MM.1S (cell line): ENCODE data around the gene TSHR.

ENCODE experiments used
- DNase-seq: peaks from one replicate; pipeline ENCODE4 v3.0.0-alpha.2; 2015
- H2AFZ ChIP-seq: fragments of 300-600 bp; sonication (generic); 2 replicates; pipeline ENCODE4 v1.6.0; 2016; ENCODE audit warnings: antibody characterized with exemption, low read length
- H3F3A ChIP-seq: fragments of 300-600 bp; sonication (generic); 2 replicates; pipeline ENCODE4 v1.6.1; 2016; ENCODE audit warnings: mild to moderate bottlenecking, antibody characterized with exemption, low read length, moderate library complexity, mixed read lengths; ENCODE audit not compliant: insufficient read depth
- H3K27ac ChIP-seq: fragments of 300-600 bp; sonication (generic); 2 replicates; pipeline ENCODE4 v1.5.1; 2016; ENCODE audit warnings: mild to moderate bottlenecking, low read length
- H3K27me3 ChIP-seq: fragments of 300-600 bp; sonication (generic); replicated peaks from 2 replicates; pipeline ENCODE4 v1.6.0; 2016; ENCODE audit warnings: low read length; ENCODE audit not compliant: insufficient read depth
- H3K36me3 ChIP-seq: fragments of 300-600 bp; sonication (generic); replicated peaks from 2 replicates; pipeline ENCODE4 v1.6.1; 2016; ENCODE audit warnings: mild to moderate bottlenecking, low read length, mixed read lengths; ENCODE audit not compliant: insufficient read depth
- H3K4me1 ChIP-seq: fragments of 300-600 bp; sonication (generic); 2 replicates; pipeline ENCODE4 v1.6.1; 2016; ENCODE audit warnings: low read length, mixed read lengths
- H3K4me2 ChIP-seq: fragments of 300-600 bp; sonication (generic); 2 replicates; pipeline ENCODE4 v1.6.0; 2016; ENCODE audit warnings: low read depth, low read length
- H3K4me3 ChIP-seq: fragments of 300-600 bp; sonication (generic); 2 replicates; pipeline ENCODE4 v1.5.1; 2016; ENCODE audit warnings: low read length, mixed read lengths
- H3K79me2 ChIP-seq: fragments of 300-600 bp; sonication (generic); 2 replicates; pipeline ENCODE4 v1.6.1; 2016; ENCODE audit warnings: mixed run types, low read length, mixed read lengths
- H3K9ac ChIP-seq: fragments of 300-600 bp; sonication (generic); 2 replicates; pipeline ENCODE4 v1.6.1; 2016; ENCODE audit warnings: low read length, mixed read lengths
- H3K9me2 ChIP-seq: fragments of 300-600 bp; sonication (generic); replicated peaks from 2 replicates; pipeline ENCODE4 v1.6.1; 2016; ENCODE audit warnings: mild to moderate bottlenecking, low read length, mixed read lengths; ENCODE audit not compliant: insufficient read depth
- H3K9me3 ChIP-seq: fragments of 300-600 bp; sonication (generic); replicated peaks from 2 replicates; pipeline ENCODE4 v1.6.1; 2016; ENCODE audit warnings: mild to moderate bottlenecking, low read length, mixed read lengths; ENCODE audit not compliant: insufficient read depth
- H4K20me1 ChIP-seq: fragments of 300-600 bp; sonication (generic); 2 replicates; pipeline ENCODE4 v1.6.1; 2016; ENCODE audit warnings: mild to moderate bottlenecking, low read length, moderate library complexity, mixed read lengths; ENCODE audit not compliant: insufficient read depth
- CTCF ChIP-seq: fragments of 300-600 bp; sonication (generic); IDR thresholded peaks from 2 replicates; pipeline ENCODE4 v1.5.1; 2016; ENCODE audit warnings: antibody characterized with exemption, low read length, mixed read lengths
- EZH2 ChIP-seq: fragments of 300-600 bp; sonication (generic); optimal IDR thresholded peaks from 2 replicates; pipeline ENCODE3; 2017; ENCODE audit warnings: low read depth, mild to moderate bottlenecking, antibody characterized with exemption, low read length, mixed read lengths
- EZH2phosphoT487 ChIP-seq: fragments of 300-600 bp; sonication (generic); IDR thresholded peaks from 2 replicates; pipeline ENCODE4 v1.6.1; 2018; ENCODE audit warnings: antibody characterized with exemption, low read length

Gene TSHR

DNA sequence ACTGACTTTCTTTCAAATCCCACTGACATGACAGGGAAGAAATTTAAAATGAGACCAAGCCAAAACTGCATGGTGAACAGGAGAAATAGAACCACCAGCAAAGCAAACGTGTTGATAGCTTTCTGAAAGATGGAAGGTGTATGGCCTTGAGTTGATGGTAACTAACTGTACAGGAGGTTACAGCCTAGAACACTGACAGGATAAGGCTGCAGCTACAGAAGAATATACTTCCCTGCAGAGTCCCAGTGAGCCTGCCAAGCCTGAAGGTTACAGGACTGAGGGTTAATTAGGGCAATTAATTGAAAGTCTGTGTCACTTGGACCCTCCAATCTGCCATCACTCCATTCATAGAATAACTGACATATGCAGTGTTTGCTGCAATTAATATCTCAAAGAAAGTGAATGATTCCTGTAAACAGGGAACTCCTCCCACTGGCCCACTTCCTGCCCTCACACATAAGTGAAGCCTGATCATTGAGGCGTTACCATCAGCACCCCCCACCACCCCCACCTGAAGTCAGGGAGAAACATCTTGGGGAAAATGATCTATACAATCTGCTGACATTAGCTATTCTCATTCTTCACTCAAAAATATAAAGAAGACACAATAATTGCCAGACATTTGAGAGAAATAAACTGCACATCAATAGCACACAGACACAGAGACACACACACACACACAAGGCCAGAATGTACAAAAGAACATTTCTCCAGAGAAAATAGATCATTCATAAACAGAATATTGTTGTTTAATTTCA, 191.9 kb downstream of the TSHR start:
- no peak for TF ChIP-seq EZH2phosphoT487
- no peak for TF ChIP-seq CTCF
- TF ChIP-seq EZH2, result no peak
- H3K9ac ChIP-seq, result no peak overlapping the region
- H3K27ac ChIP-seq, result no peak overlapping the region
- no peaks in the 10 kb centered on the region for H4K20me1 ChIP-seq
- no peaks in the 10 kb centered on the region for H3K36me3 ChIP-seq
- no peak overlapping the region for H2AFZ ChIP-seq
- H3K4me2 ChIP-seq, result no peak overlapping the region
- no peaks in the 10 kb centered on the region for H3K9me3 ChIP-seq
- no peak overlapping the region for H3K4me3 ChIP-seq
- no peaks in the 10 kb centered on the region for H3F3A ChIP-seq
- DNase-seq, result no peak
- no peaks in the 10 kb centered on the region for H3K79me2 ChIP-seq
- H3K4me1 ChIP-seq, result no peaks in the 10 kb centered on the region
- H3K27me3 ChIP-seq, result no peaks in the 10 kb centered on the region
- H3K9me2 ChIP-seq, result no peaks in the 10 kb centered on the region

DNA sequence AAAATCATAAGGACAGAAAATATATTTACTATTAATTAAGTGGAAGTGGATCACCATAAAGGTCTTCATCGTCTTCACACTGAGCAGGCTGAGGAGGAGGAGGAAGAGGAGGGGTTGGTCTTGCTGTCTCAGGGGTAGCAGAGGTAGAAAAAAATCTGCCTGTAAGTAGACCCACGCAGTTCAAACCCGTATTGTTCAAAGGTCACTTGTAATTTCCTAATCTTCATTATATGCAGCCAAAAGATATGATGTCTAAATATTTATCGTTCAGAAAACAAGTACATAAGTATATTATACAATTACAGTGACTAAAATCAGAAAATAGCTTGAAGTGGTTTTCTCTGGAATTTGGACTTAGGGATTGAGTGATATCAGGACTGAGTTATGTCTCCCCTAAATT, 193.2 kb downstream of the TSHR start:
- H3K4me2 ChIP-seq, result no peak overlapping the region
- H3K9me3 ChIP-seq, result no peaks in the 10 kb centered on the region
- no peak for DNase-seq
- H3K79me2 ChIP-seq, result no peaks in the 10 kb centered on the region
- H3K9me2 ChIP-seq, result no peaks in the 10 kb centered on the region
- no peak overlapping the region for H3K9ac ChIP-seq
- TF ChIP-seq EZH2phosphoT487, result no peak
- no peak for TF ChIP-seq CTCF
- TF ChIP-seq EZH2, result no peak
- no peaks in the 10 kb centered on the region for H3K36me3 ChIP-seq
- H3F3A ChIP-seq, result no peaks in the 10 kb centered on the region
- H2AFZ ChIP-seq, result no peak overlapping the region
- no peaks in the 10 kb centered on the region for H3K4me1 ChIP-seq
- H3K27ac ChIP-seq, result no peak overlapping the region
- no peaks in the 10 kb centered on the region for H3K27me3 ChIP-seq
- H4K20me1 ChIP-seq, result no peaks in the 10 kb centered on the region
- H3K4me3 ChIP-seq, result no peak overlapping the region

GRCh38 chr14:81153187-81153586, 197.8 kb downstream of the TSHR start:
- Histone ChIP-seq H3K27ac (no peak overlapping the region), H4K20me1 (no peaks in the 10 kb centered on the region), H3K9me3 (no peaks in the 10 kb centered on the region), H3K9ac (no peak overlapping the region), H3K4me1 (no peaks in the 10 kb centered on the region), H3K4me3 (no peak overlapping the region), H3K79me2 (no peaks in the 10 kb centered on the region), H3K9me2 (no peaks in the 10 kb centered on the region), H3K4me2 (no peak overlapping the region), H3K36me3 (no peaks in the 10 kb centered on the region), H3K27me3 (no peaks in the 10 kb centered on the region), H3F3A (no peaks in the 10 kb centered on the region), H2AFZ (no peak overlapping the region)
- TF ChIP-seq EZH2phosphoT487 (no peak), EZH2 (no peak), CTCF (no peak)
- DNase-seq, result no peak
